ENCODE results near the gene THOC2. TPM values are rescaled to one million over a fixed set of nuclear protein-coding genes. Genes with fewer than 3 reads are reported as not detected.
A peak's percentile ranks its signal among the peaks of the same experiment; 100 is the strongest.

THOC2 gene
- total and polyA plus RNA-seq, 10 of the 15 experiments (the other 5 are each of a cell fraction or from before 2014, with no cell fraction given): 64.8 to 136 (median 75.1) TPM

DNA sequence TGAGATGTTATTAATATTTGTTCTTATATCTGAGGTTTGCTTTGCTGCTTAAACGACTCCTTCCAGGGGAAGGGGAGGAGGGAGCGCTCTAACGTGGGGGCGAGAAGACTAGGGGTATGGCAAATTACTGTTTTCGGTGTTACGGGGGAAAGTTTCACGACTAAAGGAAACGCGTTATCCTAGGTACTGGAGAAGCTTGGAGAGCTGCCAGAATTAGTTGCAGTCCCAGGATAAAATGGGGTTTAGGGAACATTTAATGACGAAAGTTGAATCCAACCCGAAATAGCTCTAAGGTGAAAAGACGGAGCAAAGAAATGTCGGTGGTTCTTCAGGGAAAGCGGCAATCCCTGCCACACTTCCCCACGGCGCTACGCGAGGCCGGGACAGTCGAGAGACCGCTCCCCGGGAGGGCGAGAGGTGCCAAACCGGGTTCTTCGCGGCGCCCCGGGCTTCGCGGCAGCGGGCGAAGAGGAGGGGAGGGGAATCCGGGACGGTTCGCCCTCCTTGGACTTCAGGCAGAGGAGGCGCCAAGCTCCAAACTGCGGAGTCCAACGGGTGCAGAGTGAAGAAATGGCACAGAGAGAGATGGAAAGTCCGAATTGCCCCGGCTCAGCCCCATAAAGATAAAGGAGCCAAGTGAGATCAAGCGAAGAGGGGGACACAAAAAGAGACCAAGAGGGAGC is 724 bp downstream of the THOC2 start:
- no TSS peak for BruUV-seq (replicated peaks)
- peak overlapping the region; percentile 64; the same call in 1 of the 2 replicates for H2AFZ ChIP-seq (ENCODE audit: control insufficient read depth, low read depth, low read length)
- H3K9me3 ChIP-seq (replicated peaks; ENCODE audit: control insufficient read depth, insufficient read depth, low read length): no peaks in the 10 kb centered on the region; the same call in 2 of the 3 replicates
- SMC1A ChIA-PET (ENCODE audit: uncharacterized antibody, unreplicated experiment): interaction anchor here (0.9 to 1.3 kb wide), 3 partner anchors 11 to 46 kb away, joined by 3 to 4 read pairs (median 3); no protein-coding TSS in a partner anchor
- CTCF ChIA-PET: interaction anchor here (1.5 kb wide), 1 partner anchor 46 kb away, joined by 3 read pairs; no protein-coding TSS in a partner anchor
- in situ Hi-C loops (cut with MboI) (no loop called here), intact Hi-C loops (cut with micrococcal nuclease; ENCODE audit: unreplicated experiment) (no loop called here)
- FAIRE-seq (no peak), DNase-seq (ENCODE audit: low read depth, low spot score) (no peak), ATAC-seq (peak; percentile 34)
- peak overlapping the region; percentile 49; the same call in 1 of the 2 replicates for H3K4me2 ChIP-seq (ENCODE audit: control insufficient read depth, insufficient read depth)
- peak overlapping the region; percentile 71 for H3K9ac ChIP-seq (ENCODE audit: control insufficient read depth, insufficient read depth, low read length)
- TF ChIP-seq, protein P1, sequence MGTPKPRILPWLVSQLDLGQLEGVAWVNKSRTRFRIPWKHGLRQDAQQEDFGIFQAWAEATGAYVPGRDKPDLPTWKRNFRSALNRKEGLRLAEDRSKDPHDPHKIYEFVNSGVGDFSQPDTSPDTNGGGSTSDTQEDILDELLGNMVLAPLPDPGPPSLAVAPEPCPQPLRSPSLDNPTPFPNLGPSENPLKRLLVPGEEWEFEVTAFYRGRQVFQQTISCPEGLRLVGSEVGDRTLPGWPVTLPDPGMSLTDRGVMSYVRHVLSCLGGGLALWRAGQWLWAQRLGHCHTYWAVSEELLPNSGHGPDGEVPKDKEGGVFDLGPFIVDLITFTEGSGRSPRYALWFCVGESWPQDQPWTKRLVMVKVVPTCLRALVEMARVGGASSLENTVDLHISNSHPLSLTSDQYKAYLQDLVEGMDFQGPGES (IDR thresholded peaks at IDR 0.05): no peak
- TF ChIP-seq RB1 (IDR thresholded peaks at IDR 0.05; ENCODE audit: borderline replicate concordance): no peak
- TF ChIP-seq, protein P2, sequence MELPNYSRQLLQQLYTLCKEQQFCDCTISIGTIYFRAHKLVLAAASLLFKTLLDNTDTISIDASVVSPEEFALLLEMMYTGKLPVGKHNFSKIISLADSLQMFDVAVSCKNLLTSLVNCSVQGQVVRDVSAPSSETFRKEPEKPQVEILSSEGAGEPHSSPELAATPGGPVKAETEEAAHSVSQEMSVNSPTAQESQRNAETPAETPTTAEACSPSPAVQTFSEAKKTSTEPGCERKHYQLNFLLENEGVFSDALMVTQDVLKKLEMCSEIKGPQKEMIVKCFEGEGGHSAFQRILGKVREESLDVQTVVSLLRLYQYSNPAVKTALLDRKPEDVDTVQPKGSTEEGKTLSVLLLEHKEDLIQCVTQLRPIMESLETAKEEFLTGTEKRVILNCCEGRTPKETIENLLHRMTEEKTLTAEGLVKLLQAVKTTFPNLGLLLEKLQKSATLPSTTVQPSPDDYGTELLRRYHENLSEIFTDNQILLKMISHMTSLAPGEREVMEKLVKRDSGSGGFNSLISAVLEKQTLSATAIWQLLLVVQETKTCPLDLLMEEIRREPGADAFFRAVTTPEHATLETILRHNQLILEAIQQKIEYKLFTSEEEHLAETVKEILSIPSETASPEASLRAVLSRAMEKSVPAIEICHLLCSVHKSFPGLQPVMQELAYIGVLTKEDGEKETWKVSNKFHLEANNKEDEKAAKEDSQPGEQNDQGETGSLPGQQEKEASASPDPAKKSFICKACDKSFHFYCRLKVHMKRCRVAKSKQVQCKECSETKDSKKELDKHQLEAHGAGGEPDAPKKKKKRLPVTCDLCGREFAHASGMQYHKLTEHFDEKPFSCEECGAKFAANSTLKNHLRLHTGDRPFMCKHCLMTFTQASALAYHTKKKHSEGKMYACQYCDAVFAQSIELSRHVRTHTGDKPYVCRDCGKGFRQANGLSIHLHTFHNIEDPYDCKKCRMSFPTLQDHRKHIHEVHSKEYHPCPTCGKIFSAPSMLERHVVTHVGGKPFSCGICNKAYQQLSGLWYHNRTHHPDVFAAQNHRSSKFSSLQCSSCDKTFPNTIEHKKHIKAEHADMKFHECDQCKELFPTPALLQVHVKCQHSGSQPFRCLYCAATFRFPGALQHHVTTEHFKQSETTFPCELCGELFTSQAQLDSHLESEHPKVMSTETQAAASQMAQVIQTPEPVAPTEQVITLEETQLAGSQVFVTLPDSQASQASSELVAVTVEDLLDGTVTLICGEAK (IDR thresholded peaks at IDR 0.05; ENCODE audit: borderline replicate concordance): no peak
- no peak for TF ChIP-seq ATF7 (IDR thresholded peaks at IDR 0.05; ENCODE audit: low read depth)
- TF ChIP-seq, protein P3, sequence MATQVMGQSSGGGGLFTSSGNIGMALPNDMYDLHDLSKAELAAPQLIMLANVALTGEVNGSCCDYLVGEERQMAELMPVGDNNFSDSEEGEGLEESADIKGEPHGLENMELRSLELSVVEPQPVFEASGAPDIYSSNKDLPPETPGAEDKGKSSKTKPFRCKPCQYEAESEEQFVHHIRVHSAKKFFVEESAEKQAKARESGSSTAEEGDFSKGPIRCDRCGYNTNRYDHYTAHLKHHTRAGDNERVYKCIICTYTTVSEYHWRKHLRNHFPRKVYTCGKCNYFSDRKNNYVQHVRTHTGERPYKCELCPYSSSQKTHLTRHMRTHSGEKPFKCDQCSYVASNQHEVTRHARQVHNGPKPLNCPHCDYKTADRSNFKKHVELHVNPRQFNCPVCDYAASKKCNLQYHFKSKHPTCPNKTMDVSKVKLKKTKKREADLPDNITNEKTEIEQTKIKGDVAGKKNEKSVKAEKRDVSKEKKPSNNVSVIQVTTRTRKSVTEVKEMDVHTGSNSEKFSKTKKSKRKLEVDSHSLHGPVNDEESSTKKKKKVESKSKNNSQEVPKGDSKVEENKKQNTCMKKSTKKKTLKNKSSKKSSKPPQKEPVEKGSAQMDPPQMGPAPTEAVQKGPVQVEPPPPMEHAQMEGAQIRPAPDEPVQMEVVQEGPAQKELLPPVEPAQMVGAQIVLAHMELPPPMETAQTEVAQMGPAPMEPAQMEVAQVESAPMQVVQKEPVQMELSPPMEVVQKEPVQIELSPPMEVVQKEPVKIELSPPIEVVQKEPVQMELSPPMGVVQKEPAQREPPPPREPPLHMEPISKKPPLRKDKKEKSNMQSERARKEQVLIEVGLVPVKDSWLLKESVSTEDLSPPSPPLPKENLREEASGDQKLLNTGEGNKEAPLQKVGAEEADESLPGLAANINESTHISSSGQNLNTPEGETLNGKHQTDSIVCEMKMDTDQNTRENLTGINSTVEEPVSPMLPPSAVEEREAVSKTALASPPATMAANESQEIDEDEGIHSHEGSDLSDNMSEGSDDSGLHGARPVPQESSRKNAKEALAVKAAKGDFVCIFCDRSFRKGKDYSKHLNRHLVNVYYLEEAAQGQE (IDR thresholded peaks at IDR 0.05; ENCODE audit: low read depth, low read length): no peak
- TF ChIP-seq, protein P4, sequence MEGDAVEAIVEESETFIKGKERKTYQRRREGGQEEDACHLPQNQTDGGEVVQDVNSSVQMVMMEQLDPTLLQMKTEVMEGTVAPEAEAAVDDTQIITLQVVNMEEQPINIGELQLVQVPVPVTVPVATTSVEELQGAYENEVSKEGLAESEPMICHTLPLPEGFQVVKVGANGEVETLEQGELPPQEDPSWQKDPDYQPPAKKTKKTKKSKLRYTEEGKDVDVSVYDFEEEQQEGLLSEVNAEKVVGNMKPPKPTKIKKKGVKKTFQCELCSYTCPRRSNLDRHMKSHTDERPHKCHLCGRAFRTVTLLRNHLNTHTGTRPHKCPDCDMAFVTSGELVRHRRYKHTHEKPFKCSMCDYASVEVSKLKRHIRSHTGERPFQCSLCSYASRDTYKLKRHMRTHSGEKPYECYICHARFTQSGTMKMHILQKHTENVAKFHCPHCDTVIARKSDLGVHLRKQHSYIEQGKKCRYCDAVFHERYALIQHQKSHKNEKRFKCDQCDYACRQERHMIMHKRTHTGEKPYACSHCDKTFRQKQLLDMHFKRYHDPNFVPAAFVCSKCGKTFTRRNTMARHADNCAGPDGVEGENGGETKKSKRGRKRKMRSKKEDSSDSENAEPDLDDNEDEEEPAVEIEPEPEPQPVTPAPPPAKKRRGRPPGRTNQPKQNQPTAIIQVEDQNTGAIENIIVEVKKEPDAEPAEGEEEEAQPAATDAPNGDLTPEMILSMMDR (IDR thresholded peaks at IDR 0.05 in 2 of 3, conservative IDR thresholded peaks at IDR 0.05 in 1 of 3; ENCODE audit: control insufficient read depth in 2 of 3, extremely low read depth in 1 of 3, insufficient read depth in 1 of 3, low read depth in 3 of 3, low read length in 3 of 3): no peak
- H3K36me3 ChIP-seq (ENCODE audit: control insufficient read depth in 2 of 2, insufficient read depth in 2 of 2, low read length in 1 of 2): no peaks in the 10 kb centered on the region
- peak overlapping the region; percentile 71 for H3K4me3 ChIP-seq
- POLR2A ChIA-PET: interaction anchor here (0.6 kb wide), 2 partner anchors 29 to 228 kb away, joined by 3 to 5 read pairs; no protein-coding TSS in a partner anchor
- RAD21 ChIA-PET (ENCODE audit: unreplicated experiment): interaction anchor here (1.0 kb wide), 1 partner anchor 18 kb away, joined by 3 read pairs; no protein-coding TSS in a partner anchor
- H3K4me1 ChIP-seq (ENCODE audit: control insufficient read depth, insufficient read depth, low read length): no peaks in the 10 kb centered on the region
- H3K79me2 ChIP-seq (ENCODE audit: control insufficient read depth, insufficient read depth, low read length): peaks cover 57% of the 10 kb centered on the region
- H3K27me3 ChIP-seq (replicated peaks in 1 of 2; ENCODE audit: control insufficient read depth in 2 of 2, insufficient read depth in 2 of 2, low read length in 1 of 2): no peaks in the 10 kb centered on the region
- 31% methylated on average over 41 of the region's 41 CpGs for WGBS (ENCODE audit: insufficient coverage, insufficient replicate concordance, low lambda C conversion rate, missing lambda C conversion rate)
- peak overlapping the region; percentile 75 for H3K27ac ChIP-seq (ENCODE audit: control insufficient read depth, insufficient read depth)
- H4K20me1 ChIP-seq (ENCODE audit: control insufficient read depth, insufficient read depth): no peaks in the 10 kb centered on the region

Measured in GM12878 (cell line).